ENCODE results near the gene CERS1.

The CERS1 gene

GRCh38 chr19:18898607-18899408 is 2.9 kb upstream of the CERS1 start:
- no peak for DNase-seq (ENCODE audit: low spot score)

GRCh38 chr19:18898081-18898606 is 2.2 kb upstream of the CERS1 start:
- no peak for DNase-seq (ENCODE audit: low spot score)

GRCh38 chr19:18897094-18898029 is 1.4 kb upstream of the CERS1 start:
- DNase-seq (ENCODE audit: low spot score): no peak

- DNase-seq (ENCODE audit: low spot score): no peak
Observed at GRCh38 chr19:18896421-18896841, 473 bp upstream of the CERS1 start.

- DNase-seq (ENCODE audit: low spot score): peak; percentile 47
Observed at GRCh38 chr19:18895038-18895823, 727 bp downstream of the CERS1 start.

- no peak for DNase-seq (ENCODE audit: low spot score)
Observed at GRCh38 chr19:18894254-18895037, 1.5 kb downstream of the CERS1 start.

GRCh38 chr19:18893587-18894253 is 2.2 kb downstream of the CERS1 start:
- DNase-seq (ENCODE audit: low spot score): no peak

GRCh38 chr19:18889949-18890745 is 5.8 kb downstream of the CERS1 start:
- no peak for DNase-seq (ENCODE audit: low spot score)

GRCh38 chr19:18886972-18887371 is 9.0 kb downstream of the CERS1 start:
- DNase-seq (ENCODE audit: low spot score): no peak

GRCh38 chr19:18883526-18884304 is 12.2 kb downstream of the CERS1 start:
- peak; percentile 26 for DNase-seq (ENCODE audit: low spot score)

- no peak for DNase-seq (ENCODE audit: low spot score)
Observed at GRCh38 chr19:18881491-18881890, 14.5 kb downstream of the CERS1 start.

GRCh38 chr19:18879579-18880373 is 16.2 kb downstream of the CERS1 start:
- peak; percentile 61 for DNase-seq (ENCODE audit: low spot score)

- DNase-seq (ENCODE audit: low spot score): no peak
Observed at GRCh38 chr19:18878858-18879578, 16.9 kb downstream of the CERS1 start.

- no peak for DNase-seq (ENCODE audit: low spot score)
Observed at GRCh38 chr19:18878058-18878797, 17.7 kb downstream of the CERS1 start.

GRCh38 chr19:18876865-18877264 is 19.1 kb downstream of the CERS1 start:
- DNase-seq (ENCODE audit: low spot score): no peak

GRCh38 chr19:18875726-18876125 is 20.2 kb downstream of the CERS1 start:
- DNase-seq (ENCODE audit: low spot score): no peak

- no peak for DNase-seq (ENCODE audit: low spot score)
Observed at GRCh38 chr19:18871543-18871942, 24.4 kb downstream of the CERS1 start.

Data from LoVo (cell line).